KOPT-K1 (cell line): ENCODE measurements around the gene TTLL6.

Experiments used
- H3K27ac ChIP-seq: fragments of 200-600 bp; sonication (generic); 2 replicates; pipeline ENCODE4 v1.5.1; 2016; ENCODE audit warnings: antibody characterized with exemption, mild to moderate bottlenecking, low read depth, low read length; ENCODE audit not compliant: poor library complexity, severe bottlenecking
- H3K36me3 ChIP-seq: fragments of 200-600 bp; sonication (generic); 2 replicates; pipeline ENCODE4 v1.5.1; 2017; ENCODE audit warnings: antibody characterized with exemption, mild to moderate bottlenecking, low read length, moderate library complexity; ENCODE audit not compliant: insufficient read depth
- H3K9me3 ChIP-seq: fragments of 200-600 bp; sonication (generic); 2 replicates; pipeline ENCODE4 v1.5.1; 2017; ENCODE audit warnings: antibody characterized with exemption, low read length, mild to moderate bottlenecking; ENCODE audit not compliant: insufficient read depth, poor library complexity, severe bottlenecking

Gene TTLL6

DNA sequence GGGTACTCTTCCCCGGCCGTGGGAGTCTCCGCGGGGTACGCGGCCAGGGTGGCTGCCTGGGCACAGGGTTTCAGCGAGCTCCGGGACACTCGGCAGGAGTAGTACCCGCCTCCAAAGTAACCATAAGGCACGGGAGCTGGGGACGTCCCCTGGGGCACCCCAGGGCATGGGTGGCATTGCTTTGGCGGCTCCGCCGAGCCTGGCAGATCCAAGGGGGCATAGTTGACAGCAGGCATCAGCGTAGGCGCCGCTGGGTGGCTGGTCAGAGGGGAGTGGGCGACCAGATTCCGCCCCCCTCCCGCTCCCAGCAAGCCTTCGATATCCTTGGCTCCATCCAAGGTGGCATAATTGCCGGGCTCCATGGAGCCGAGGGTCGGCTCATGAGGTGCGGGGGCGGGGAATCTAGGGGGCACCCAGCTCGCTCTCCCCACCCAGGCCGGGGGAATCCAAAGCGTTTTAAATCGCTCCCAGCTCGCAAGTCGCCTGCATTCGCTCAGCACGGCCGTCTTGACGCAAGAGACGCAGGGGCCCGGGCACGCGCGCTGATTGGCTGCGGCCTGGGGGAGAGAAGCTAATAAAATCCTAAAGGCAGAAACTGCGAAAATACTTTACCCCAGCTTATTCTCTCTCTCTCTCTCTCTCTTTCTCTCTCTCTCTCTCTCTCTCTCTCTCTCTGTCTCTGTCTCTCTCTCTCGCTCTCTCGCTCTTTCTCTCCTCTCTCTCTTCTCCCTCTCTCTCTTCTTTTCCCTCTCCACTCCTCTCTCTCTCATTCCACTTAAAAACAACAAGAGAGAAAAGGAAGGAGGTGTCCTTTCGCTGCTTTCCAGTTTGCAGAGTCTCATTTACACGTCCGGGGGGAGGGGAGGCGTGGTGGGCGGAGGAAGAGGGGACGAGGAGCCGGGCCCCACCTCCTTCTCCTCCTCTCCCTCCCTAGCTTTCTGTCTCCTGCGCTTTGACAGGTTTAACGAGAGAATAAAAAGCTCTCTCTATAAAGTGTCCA, 88.5 kb downstream of the TTLL6 start, which contains the start of gene HOXB13:
Gene HOXB13 (minus strand): TSS at position 519 of the 1,000 bp plus-strand sequence. CDS start 157 bp downstream, at position 362.
- Histone ChIP-seq H3K36me3 (no peaks in the 10 kb centered on the region), H3K27ac (no peak within 1 kb of the TSS), H3K9me3 (no peaks in the 10 kb centered on the region)

DNA sequence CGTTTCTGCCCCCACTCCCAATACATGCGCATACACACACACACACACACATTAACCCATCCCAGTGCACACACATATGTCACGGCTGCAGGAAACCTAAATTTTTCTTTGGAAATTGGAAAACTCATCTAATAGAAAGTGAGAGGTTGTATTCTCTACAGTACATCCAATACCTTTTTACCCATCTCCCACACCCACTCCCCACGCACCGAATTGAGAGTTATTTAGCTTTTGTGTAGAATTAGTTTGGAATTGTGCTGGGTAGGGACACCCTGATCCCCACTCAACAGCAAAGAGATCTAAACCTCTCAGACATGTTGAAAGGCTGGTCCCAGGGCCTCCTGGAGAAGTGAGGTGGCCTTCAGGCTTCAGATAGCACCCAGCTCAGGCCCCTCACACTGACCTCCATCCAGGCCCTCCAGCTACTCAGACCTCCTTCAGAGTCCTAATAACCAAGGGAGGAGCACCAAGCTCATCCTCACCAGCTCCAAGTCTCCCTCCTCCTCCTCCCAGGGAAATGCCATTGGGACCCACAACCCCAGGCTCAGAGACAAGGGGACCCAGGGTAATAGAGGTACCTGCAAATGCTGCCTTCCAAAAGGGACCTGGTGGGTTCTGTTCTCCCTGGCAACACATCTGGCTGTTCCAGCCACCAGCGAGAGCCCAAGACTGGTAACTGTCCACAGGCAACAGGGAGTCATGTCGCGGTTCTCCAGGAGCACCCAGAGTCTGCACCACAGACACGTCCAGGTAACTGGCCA, 89.4 kb downstream of the TTLL6 start:
- Histone ChIP-seq H3K36me3 (no peaks in the 10 kb centered on the region), H3K9me3 (no peaks in the 10 kb centered on the region), H3K27ac (no peak overlapping the region)

DNA sequence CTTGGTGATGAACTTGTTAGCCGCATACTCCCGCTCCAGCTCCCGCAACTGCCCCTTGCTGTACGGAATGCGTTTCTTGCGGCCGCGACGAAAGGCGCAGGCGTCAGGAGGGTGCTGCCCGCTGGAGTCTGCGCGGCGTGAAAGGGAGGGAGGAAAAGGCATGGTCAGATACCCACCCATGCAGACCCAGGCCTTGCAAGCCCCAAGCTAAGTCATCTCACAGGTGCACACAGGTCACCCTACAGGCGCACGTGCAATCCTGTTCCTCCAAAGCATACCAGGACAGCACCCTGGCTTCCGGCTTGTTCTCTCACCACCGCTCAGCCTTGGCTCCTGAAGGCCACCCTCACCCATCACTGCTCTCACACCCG, 90.1 kb downstream of the TTLL6 start:
- Histone ChIP-seq H3K27ac (no peak overlapping the region), H3K9me3 (no peaks in the 10 kb centered on the region), H3K36me3 (no peaks in the 10 kb centered on the region)

DNA sequence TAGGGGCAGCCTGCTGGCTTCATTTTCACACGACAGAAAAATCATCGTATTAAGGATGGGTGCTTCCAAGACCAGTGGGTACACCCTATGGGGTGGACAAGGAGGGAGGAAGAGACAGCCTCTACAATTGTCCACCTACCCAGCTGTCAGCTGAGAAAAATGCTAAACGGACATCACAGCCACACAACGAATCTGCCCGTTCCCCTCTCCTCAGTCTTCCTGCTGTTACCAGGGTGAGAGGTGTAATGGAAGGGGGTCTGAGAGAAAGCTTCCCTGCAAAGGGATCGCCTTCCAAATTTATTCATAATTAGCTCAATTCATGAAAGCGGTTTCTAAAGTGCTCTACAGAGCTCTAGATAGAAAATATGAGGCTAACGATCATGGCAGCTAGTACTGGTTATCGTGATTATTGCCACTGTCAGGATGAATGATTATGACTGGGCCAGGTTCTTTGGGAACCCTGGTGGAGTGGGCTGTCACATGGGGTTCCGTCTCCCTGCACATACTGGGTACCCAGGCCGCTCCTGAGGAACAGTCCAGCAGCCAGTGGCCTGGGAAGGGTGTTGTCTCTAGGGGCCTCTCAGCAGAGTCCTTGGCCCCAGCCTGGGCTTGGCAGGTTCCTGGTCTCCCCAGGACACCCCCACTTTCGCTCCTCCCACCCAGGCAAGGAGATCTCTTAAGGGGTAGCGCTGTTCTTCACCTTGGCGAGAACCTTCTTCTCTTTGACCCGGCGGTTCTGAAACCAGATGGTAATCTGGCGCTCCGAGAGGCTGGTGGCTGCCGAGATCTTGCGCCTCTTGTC, 90.7 kb downstream of the TTLL6 start:
- Histone ChIP-seq H3K36me3 (no peaks in the 10 kb centered on the region), H3K27ac (no peak overlapping the region), H3K9me3 (no peaks in the 10 kb centered on the region)

DNA sequence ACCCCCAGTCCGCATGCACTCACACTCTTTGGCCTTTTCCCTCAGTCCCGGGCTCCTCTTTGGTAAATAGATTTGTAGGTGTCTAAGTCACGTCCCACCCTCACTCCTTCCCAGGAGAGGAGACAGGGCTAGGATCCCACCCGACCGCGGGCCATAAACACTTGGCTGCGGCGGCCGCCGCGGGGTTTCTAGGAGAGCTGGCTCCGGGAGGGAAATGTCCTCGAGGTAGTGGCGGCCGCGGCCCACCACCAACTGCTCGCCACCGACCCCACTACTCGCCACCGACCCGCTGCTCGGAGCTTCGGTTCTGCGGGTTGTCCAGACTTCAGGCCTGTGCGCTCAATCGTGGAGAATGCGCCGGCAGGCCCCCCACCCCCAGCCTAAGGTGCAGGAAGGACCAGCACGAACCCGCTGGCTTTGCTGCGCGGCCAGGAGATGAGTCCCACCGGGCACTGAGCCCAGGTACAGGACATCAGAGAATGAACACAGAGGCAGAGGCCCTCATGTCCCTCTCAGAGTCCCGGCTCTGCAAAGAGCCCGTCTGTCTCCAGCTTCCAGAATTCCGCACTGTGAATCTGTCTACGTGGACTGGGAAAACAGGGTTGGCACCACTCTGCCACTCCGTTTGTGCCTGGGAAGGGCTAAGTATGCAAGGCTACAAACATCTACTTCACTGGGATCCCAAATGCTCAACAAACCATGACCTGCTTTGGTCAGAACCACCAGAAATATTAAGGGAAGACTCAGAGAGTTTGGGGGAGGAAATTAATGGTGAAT, 91.6 kb downstream of the TTLL6 start:
- H3K27ac ChIP-seq: no peak overlapping the region
- H3K9me3 ChIP-seq: no peaks in the 10 kb centered on the region
- H3K36me3 ChIP-seq: no peaks in the 10 kb centered on the region

DNA sequence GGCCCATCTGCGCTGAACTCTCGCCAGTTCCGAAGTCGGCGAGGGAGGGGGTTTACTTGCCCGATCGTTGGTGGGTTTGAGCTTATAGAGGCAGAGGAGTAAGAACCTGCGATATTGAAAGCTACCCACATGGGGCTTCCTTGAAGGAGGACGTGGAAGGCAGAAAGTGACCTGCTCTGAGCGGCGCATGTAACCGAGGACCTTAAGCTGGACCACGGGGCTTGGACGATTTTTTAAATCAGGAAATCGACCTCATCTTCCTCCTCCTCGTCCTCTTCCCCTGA, 92.1 kb downstream of the TTLL6 start:
- H3K9me3 ChIP-seq: no peaks in the 10 kb centered on the region
- no peak overlapping the region for H3K27ac ChIP-seq
- H3K36me3 ChIP-seq: no peaks in the 10 kb centered on the region

DNA sequence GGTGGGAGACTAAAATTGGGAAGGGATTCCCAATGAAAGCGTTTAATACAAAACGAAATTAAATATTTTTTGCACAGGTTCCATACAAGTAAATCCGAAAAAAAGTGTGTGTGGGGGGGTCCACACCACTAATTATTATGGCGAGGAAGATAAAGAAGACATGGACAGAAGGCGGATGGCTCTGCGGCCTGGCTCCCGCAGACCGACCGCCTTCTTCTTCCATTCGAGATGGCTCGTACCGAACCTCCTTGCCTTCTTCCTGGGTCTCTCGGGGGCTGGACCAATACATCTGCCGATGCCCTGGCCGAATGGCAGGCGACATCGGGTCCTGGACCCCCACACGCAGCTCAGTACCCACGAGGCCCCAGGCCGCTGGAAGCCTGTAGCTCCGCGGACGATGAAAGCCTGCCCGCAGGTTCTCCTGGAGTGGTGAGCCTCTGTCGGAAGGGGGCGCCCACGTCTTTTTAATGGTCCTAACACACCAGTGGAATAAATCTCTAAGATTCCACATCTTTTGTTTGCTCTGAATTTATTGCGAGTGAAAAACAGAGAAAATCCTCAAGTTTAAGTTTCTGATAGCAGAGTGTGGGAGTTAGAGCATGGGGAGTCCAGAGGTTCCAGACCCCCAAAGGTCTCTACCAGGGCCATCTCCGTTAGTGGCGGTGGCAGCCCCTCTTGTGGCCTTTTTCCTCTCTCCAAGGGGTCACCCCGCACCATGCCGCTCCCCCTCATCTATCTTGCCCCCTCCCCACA, 92.6 kb downstream of the TTLL6 start:
- H3K9me3 ChIP-seq: no peaks in the 10 kb centered on the region
- no peaks in the 10 kb centered on the region for H3K36me3 ChIP-seq
- H3K27ac ChIP-seq: no peak overlapping the region

DNA sequence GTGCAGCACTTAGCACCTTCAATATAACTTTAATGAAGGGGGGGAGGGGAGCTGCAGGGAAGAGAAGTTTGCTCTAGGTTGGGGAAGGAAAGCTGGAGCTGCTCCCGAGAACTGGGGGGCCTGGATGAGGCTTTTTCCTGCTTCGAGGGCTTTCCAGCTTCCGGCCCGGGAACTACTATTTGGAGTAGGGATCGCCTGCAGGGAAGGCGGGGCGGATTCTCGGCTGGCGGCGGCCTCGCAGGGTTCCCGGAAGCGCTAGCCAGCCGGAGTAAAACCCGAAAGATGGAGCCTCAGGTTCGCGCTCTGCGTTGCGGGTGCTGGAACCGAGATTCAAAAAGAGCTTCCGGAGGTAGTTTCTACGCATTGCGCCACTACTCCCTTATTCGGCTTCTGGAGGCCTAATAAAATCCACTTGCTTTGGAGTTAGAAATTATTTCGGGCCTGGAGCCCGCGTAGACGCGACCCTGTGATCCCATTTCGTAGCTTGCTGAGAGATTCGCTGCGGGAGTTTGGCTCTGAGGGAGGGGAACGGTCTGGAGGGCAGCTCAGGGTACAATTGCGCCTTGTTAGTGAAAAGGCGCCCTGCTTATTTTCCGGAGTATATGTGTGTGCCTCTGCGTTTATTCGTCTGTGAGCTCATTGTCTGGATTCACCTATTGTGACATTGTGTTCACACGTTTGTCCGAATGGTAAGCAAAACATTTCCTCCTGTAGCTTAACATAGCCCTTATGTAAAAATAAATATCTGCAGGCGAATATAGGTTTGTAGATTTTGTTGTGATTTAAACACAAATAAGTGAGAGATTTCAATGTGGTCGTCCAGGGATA, 93.4 kb downstream of the TTLL6 start:
- Histone ChIP-seq H3K36me3 (no peaks in the 10 kb centered on the region), H3K27ac (no peak overlapping the region), H3K9me3 (no peaks in the 10 kb centered on the region)

DNA sequence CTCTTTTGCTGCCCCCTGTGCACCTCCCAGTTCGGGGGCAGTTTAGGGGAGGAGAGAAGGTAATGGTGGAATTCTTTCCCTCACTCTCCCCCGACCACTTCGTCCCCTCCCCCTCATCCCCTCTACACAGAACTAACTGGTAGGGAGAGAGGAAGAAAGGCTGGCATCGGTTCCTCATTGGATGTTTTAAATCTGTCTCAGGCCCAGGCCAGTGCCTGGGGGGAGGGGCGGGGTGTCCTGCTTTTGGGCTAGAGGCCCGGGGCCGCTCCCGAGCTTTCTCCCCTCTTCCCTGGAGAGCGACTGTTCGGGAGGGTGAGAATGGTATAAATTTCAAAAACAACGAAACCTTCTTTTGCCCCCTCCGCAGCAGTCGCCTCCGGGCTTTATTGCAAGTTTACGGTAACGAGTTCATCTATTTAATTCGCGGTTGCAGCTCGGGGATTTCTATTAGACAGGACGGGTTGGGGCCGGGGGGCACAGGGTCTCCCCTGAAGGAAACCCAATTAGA, 94.1 kb downstream of the TTLL6 start, which contains the start of gene PRAC2:
Gene PRAC2 (plus strand): TSS at position 271 of the 508 bp plus-strand sequence. CDS start 1,226 bp downstream, outside the sequence.
- Histone ChIP-seq H3K36me3 (no peaks in the 10 kb centered on the region), H3K27ac (no peak within 1 kb of the TSS), H3K9me3 (no peaks in the 10 kb centered on the region)

DNA sequence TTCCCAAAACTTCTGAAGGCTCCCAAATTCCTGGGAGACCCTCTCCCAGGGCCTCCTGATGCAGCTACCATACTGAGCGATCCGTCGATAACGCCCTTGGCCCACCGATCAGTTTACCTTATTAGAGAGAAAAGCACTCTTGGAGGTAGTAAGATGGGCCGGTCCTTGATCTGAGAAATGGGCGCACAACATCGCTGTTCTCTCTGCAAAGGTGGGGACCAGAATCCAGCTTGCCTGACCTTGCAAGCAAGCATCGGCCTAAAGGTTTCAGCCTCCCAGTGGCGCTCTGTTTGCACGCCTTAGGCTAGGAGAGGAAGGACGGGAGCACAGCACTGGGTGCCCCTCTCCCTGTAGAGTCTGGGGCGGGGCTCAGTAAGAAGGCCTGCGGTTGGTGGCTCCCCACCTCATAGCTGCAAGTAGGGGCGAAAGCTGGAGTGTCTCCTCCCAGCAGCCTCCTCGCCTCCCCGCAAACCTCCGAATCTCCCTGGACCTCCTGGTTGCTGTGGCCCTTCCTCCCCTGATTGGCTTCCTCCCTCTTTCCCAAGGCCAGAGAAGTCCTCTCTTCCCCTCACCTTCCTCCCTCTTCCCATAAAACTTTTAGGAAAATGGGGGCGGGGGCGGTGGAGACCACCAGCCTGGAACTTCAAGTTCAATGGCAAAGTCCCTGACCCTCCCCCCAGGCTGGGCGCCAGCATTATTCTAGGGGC, 94.7 kb downstream of the TTLL6 start, which contains the start of gene PRAC1:
Gene PRAC1 (minus strand): TSS at position 318 of the 707 bp plus-strand sequence. CDS start 126 bp downstream, at position 192.
- Histone ChIP-seq H3K27ac (no peak within 1 kb of the TSS), H3K36me3 (no peaks in the 10 kb centered on the region)

DNA sequence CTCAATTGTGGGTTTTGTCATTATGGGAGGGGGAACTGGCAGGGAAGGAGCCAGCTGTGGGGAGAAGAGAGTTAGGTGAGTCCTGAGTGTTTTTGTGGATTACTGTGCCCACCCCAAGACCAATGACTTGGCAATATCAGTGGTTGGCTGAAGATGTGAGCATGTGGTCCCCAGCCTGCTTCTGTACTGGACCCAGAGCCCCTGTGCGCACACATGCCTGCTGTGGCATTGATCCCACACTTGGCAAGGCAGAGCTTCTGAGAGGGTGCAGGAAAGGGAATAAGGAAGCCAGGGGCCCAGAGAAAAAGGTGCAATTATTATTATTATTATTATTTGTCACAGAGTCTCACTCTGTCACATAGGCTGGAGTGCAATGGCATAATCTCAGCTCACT, 96.0 kb downstream of the TTLL6 start:
- Histone ChIP-seq H3K9me3 (no peaks in the 10 kb centered on the region), H3K27ac (no peak overlapping the region), H3K36me3 (no peaks in the 10 kb centered on the region)

More for the DNA sequence above, 94.7 kb downstream of the TTLL6 start, which contains the start of gene PRAC1:
- no peaks in the 10 kb centered on the region for H3K9me3 ChIP-seq

DNA sequence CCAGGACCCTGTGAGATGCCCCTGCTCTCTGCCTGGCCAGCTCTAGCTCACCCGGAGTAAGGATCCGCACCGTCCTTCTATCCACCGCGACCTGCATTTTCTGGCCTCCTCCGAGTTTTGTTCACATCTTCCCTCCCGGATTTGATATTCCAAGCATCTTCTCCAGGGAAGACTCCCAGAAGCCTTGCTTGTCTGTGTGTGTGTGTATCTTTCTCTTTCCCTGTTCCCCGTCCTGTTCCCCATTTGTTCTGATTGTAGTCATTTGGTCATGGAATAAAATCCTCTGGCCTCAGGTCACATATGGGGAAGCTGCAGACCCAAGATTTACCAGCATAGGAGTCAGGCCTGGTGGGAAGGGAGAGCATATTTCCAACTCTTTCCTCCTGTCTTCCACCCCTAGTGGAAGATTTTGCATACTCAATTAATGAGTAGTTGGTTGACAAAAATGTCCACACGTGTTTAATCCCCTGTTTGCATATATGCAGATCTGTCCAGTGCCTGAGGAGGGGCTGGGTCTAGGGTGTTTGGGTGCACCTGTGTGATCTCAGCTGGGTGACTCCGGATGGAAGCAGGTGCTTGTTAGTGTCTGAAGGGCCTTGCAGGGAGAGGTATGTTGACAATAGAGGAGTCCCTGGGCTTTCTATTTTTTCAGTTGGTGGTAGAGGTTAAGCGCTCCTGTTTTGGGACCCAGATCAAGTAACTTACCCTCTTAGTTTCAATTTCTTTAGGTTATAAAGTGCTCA, 96.6 kb downstream of the TTLL6 start:
- Histone ChIP-seq H3K27ac (no peak overlapping the region), H3K36me3 (no peaks in the 10 kb centered on the region), H3K9me3 (no peaks in the 10 kb centered on the region)
